NCI-H82 (cell line): ENCODE results near the gene CHN2.

Experiments used
- DNase-seq: peaks from one replicate; lab custom pipeline; 2025; lab: John Stamatoyannopoulos, UW

The CHN2 gene

DNA sequence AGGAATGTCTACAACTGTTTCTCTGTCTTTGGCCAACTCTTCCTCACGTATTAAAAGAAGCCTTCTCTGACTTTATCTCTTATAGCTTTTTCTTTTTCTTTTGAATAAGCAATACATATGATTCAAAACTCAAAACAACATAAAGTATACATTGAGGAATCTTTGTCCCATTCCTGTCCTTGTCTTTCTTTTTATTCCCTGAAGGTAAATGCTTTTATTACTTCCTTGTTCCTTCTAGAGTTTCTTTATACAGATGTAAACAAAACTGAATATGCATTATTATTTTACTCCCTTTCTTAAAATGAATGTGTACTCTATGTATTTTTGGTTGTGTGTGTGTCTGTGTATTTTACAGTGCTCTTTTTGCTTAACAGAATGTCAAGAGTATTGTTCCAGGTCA lies 170.1 kb downstream of the CHN2 start:
- DNase-seq: no peak

DNA sequence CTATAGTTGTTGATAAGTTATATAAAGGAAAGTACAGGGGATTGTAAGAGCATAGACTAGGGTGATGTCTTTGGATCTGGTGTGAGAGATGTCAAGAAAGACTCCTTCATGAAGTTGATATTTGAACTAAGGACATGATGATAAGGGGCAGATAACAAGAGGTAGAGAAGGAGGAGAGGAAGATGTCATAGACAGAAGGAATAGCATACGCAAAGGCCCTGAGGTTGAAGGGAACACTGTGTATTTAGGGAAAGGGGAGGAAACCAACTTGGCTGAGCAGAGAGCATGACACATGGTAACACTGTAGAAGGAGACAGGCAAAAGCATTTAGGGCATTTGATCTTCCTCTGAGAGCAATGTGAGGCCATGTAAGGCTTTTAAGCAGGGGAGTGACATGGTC lies 170.8 kb downstream of the CHN2 start:
- no peak for DNase-seq

DNA sequence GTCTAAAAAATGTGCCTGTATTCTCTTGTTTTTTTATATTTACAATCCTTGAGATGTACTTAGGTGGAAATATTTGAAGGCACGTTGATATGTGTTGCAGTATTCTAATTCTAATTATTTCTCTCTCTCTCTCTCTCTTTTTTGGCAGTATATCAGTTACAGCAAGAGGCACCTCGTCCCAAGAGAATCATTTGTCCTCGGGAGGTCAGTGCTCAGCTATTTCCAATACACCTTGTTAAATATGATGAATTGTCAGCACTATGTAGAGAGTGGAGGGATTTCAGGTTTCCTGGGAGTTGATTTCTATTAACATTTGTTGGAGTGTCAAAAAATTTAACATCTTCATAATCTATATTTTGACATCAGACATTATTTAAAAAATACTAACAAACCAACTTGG lies 173.2 kb downstream of the CHN2 start:
- no peak for DNase-seq

DNA sequence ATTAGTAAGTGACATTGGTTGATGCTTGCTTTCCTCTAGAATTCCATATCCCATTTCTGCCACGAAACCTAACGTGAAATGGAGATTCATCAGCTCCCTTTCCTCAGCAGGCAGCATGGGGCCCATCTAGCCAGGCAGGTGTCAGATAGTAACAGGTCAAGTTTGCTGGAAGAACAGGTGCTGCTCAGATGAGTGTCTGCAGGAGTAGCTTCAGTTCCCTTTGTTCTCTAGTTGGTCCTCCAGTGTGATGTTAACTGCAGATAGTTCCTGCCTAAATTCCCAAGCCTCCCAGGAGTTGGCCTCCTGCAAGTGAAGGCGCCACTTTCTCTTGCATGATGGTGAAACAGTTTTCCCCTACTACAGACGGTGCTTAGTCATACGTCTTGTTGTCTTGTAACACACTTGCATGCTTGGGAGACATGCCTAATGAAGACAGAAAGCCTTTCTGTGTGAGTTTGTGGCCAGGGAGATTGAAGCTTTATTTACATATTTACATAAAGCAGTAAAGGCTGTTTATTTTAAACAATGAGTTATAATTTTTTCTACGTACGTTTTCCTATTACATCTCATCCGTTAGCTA lies 175.4 kb downstream of the CHN2 start:
- no peak for DNase-seq

DNA sequence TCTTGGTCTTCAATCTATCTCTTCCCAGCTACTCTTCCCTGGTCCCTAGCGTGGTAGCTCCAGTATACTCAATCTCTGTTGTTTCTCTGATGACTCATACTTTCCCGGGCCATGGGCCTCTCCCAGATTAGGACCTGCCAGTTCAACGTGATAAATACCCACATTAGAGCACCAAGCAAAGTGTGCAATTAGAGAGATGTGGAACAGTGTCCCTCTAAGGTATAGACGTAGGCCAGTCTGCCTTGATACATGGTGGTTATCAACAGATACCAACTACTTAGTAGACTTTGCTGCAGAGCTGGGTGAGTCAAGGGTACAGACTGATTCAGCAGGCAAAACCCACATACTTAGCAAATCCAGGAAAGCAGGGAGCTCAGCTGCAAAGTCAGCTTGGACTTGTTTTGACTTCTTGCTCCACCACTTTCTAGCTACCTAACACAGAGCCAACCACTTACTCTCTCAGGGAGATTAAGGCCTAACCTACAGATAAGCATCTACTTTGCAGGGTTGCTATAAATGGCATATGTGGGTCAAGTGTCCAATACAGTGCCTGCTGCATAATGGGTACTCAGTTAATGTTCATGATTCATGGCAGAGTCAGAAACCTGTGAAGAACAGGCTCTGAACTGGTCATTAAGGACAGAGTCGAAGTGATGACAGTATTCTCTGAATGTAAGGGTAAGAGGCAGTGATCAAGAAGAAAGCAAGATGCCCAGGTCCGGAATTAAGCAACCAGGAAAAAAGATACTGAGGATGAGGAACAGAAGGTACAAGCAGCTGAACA lies 176.1 kb downstream of the CHN2 start:
- DNase-seq: peak; percentile 44

DNA sequence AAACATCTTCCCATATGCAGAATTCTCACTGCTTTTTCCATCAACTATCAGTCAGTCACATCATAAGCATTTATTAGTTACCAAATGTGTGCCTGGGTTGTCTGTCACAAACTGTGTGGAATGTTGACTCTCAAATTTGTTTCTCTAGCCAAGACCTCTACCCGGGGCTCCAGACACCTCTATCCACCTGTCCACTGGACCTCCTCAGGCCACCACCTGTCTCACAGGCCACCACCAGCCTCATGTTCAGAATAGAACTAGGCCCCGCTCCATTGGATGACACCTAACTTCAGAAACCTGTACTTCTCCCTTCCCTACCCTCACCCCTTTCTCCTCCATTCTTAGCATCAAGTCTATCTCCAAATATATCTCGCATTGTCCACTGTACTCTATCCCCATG lies 176.9 kb downstream of the CHN2 start:
- DNase-seq: no peak

- DNase-seq: no peak
Observed at GRCh38 chr7:29372351-29373090, 177.9 kb downstream of the CHN2 start.

GRCh38 chr7:29375641-29376562 lies 181.3 kb downstream of the CHN2 start:
- DNase-seq: peak; percentile 32

- DNase-seq: no peak
Observed at GRCh38 chr7:29377718-29378117, 183.1 kb downstream of the CHN2 start.

GRCh38 chr7:29379551-29379950 lies 185.0 kb downstream of the CHN2 start:
- no peak for DNase-seq

- no peak for DNase-seq
Observed at GRCh38 chr7:29381206-29382094, 186.9 kb downstream of the CHN2 start.

DNA sequence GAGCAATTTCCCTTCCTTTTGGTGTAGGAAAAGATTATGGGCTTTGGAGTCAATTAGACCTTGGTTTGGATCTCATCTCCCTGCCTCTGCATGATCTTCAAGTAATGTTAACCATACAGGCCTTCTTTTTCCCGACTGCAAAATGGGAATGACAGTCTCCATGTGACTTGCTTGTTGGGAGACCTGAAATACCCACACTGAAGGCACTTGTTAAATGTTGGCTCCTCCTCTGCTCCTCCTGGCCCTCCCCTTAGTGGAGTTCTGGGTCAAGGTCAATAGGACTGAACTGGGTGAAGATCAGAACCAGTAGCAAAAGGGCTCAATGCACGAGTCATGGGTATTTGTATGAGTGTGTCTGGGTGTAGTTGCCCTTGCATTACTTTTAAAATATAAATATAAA lies 189.7 kb downstream of the CHN2 start:
- no peak for DNase-seq

DNA sequence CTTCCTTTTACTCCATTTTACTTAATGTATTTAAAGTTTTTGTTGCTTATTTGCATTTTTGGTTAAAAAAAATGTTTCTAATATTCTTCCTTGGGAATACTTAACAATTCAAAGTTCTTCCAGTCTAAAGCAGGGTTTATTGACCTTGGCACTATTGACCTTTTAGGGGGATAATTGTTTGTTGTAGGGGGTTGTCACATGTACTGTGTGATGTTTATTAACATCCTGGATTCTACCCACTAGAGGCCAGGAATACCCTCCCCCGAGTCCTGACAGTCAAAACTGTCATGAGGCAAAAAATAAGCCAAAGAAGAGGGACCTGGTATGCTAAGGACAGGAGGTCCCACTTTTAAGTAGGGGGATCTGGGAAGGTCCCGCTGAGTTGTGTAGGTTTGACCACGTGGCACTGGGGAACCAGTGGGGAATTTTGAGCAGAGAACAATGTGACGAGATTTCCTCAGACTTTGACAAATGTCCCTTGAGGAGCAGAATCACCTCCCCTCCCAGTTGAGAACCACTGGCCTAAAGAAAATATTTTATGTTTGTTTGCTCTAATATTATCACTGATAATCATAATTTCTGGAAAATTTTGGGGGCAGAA lies 190.7 kb downstream of the CHN2 start:
- no peak for DNase-seq

DNA sequence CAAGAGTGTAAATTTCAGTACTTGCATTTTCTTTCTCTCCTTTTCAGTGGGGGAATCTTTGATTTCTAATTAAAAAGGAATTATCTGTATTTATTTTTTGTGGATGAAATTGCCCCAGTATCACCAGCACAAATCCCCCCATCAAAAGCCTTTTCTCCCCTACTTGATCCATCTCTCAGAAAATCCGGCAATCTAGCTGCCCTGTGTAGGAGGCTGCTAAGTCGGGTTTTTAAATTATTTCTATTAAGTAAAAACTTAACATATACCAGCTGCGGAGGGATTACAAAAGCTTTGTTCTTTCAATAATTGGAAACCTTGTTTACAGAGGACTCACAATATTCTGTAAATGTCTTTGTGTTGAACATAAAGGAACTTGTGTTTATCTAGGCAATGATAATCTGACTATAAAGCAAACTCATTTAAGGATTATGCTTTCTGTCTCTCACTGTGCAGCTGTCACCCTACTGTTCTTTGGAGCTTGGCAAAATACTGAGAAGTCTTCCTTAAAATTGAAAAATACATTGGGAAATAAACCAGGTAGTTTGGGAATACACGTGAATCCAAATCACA lies 191.7 kb downstream of the CHN2 start:
- DNase-seq: peak; percentile 88

DNA sequence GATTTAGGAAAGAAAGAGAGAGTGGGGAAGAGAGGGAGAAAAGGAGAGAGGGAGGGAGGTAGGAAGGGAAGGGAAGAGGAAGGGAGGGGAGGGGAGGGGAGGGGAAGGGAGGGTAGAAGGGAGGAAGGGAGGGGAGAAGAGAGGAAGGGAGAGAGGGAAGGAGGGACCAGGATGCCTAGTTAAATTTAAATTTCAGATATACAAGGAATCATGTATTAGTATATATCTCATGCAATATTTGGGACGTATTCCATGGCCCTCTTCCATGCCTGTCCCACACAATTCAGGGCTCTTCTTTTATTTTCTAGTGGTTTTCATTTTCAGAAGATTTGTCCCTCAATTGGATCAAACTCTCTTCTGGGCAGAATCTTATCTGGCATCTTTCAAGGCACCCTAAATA lies 196.7 kb downstream of the CHN2 start:
- DNase-seq: no peak

DNA sequence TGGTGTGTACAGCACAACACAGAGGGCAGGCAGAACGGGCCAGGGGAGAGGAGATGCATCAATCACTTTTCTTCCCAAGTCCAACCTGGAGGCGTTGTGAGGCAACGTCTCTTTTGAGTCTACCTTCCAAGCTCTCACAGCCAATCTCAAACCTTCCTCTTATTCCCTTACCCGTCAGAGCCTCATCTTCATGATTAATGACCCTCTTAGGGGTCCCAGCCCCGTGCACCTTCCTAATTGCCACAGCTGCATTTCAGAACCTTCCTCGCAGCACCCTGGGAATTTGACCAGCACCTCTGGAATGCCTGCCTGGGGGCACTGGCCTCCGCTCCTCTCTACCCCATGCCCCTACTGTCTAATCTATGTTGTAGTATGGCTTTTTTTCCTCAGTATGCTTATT lies 199.7 kb downstream of the CHN2 start:
- no peak for DNase-seq

GRCh38 chr7:29396563-29396962 lies 202.0 kb downstream of the CHN2 start:
- no peak for DNase-seq

GRCh38 chr7:29397398-29397797 lies 202.8 kb downstream of the CHN2 start:
- DNase-seq: peak; percentile 41

- DNase-seq: no peak
Observed at GRCh38 chr7:29398011-29398410, 203.4 kb downstream of the CHN2 start.

- no peak for DNase-seq
Observed at GRCh38 chr7:29400437-29400836, 205.9 kb downstream of the CHN2 start.
